IMR-90 (cell line): ENCODE results near the gene KCTD2. TPM values are rescaled to one million over a fixed set of nuclear protein-coding genes. Genes with fewer than 3 reads are reported as not detected.

Source experiments
- RAD21 ChIP-seq: IDR thresholded peaks from 2 replicates; pipeline ENCODE4 v1.6.1; 2012; ENCODE audit warnings: low read length, improper control_type of control experiment
- RCOR1 ChIP-seq: IDR thresholded peaks from 2 replicates; pipeline ENCODE4 v1.6.1; 2012; ENCODE audit warnings: mild to moderate bottlenecking, low read length, improper control_type of control experiment; ENCODE audit not compliant: insufficient replicate concordance
- polyA plus RNA-seq, 3 experiments: library from polyadenylated mRNA; depleted of rRNA; stranded (reverse); fragments of >200 nt; gene quantifications; 2 replicates each; pipeline ENCODE4 v1.2.3, GENCODE V29; 2012; ENCODE audit warnings: low replicate concordance in 1 of 3
- total RNA-seq: library from RNA; depleted of rRNA; stranded (reverse); fragments of >200 nt; gene quantifications from 2 replicates; pipeline ENCODE4 v1.2.3, GENCODE V29; 2012
- TF ChIP-seq, protein P1 (sequence below): conservative IDR thresholded peaks from 2 replicates; pipeline ENCODE4 v1.5.1; 2012; ENCODE audit warnings: mild to moderate bottlenecking, low read depth, low read length, improper control_type of control experiment

Gene KCTD2
- total and polyA plus RNA-seq, 2 of the 4 experiments (the other 2 are of a cell fraction): 9.1 to 18.4 TPM

DNA sequence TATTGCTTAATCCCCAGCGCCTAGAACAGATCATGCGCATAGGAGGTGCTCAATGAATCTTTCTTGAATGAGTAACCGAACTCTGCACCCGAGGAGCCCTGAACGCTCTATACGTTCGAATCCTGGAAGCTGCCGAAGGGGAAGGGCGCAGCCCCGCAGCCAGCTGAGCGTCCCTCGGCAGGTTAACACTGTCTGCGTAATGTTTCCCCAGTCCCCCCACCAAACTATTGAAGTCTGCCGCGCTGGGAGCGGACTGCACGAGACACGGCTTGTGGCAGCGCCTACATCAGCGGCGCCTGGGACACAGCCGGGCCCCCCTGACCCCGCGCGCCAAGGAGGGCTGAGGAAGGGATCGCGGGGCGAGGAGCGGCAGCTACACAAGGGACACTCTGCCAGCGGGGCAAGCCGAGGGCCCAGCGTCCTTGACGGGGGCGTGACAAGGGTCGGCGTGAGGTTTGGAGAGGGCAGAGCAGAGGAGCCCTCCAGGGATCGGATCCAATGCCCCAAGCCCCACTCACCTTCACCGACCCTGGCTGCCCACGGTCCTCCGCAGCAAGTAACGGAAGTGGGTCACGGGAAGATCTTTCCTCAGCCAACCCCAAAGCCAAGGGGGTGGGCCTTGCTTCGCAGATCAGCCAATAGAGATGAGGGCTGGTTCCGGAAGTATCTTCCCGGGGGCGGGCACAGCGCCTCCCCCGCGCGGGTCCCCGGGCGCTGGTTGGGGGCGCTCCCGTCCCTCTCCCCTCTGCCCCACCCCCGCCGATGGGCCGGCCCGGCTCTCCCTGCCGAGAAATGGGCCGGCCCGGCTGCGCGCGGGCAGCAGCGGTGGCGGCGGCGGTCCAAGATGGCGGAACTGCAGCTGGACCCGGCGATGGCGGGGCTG lies at the start of gene KCTD2, which contains the start of gene ATP5PD (continued):
- no peak for TF ChIP-seq RAD21
- TF ChIP-seq, protein P1, sequence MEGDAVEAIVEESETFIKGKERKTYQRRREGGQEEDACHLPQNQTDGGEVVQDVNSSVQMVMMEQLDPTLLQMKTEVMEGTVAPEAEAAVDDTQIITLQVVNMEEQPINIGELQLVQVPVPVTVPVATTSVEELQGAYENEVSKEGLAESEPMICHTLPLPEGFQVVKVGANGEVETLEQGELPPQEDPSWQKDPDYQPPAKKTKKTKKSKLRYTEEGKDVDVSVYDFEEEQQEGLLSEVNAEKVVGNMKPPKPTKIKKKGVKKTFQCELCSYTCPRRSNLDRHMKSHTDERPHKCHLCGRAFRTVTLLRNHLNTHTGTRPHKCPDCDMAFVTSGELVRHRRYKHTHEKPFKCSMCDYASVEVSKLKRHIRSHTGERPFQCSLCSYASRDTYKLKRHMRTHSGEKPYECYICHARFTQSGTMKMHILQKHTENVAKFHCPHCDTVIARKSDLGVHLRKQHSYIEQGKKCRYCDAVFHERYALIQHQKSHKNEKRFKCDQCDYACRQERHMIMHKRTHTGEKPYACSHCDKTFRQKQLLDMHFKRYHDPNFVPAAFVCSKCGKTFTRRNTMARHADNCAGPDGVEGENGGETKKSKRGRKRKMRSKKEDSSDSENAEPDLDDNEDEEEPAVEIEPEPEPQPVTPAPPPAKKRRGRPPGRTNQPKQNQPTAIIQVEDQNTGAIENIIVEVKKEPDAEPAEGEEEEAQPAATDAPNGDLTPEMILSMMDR: no peak
- TF ChIP-seq RCOR1: no peak
